Panc1 (cell line): Measurements from ENCODE around the gene NANOGP8. TPM values are rescaled to one million over a fixed set of nuclear protein-coding genes. Genes with fewer than 3 reads are reported as not detected.
"Not testable (repeated sequence)": the region's sequence is repeated elsewhere in the genome, so short reads cannot be mapped to it uniquely, and the experiment has no call there.

ENCODE experiments used
- ATAC-seq: fragments of 200-7000 bp; cut with Tn5 transposase; 2 replicates; pipeline ENCODE4 v1.9.1; 2020; ENCODE audit warnings: mild to moderate bottlenecking, moderate library complexity
- BruUV-seq: library from RNA; stranded (reverse); fragments of 400-500 nt; replicated peaks from 2 replicates; lab custom pipeline; 2021; lab: Mats Ljungman, UMichigan
- CTCF ChIA-PET: fragments of 300-600 bp; sonication (Branson Sonifier 250); formaldehyde crosslinking; loops from one replicate; lab custom pipeline; 2022; ENCODE audit warnings: antibody characterized with exemption; lab: Charles Lee
- POLR2A ChIA-PET: fragments of 300-600 bp; sonication (Branson Sonifier 250); formaldehyde crosslinking; loops from one replicate; lab custom pipeline; 2022; ENCODE audit warnings: antibody characterized with exemption; lab: Charles Lee
- DNase-seq: peaks from one replicate; pipeline ENCODE4 v3.0.0-alpha.2; 2010; ENCODE audit warnings: low read depth, low spot score
- H3K27ac ChIP-seq: 2 replicates; pipeline ENCODE4 v1.5.1; 2011; ENCODE audit warnings: mild to moderate bottlenecking, low read length, inconsistent platforms
- H3K27me3 ChIP-seq: fragments of 200-500 bp; sonication (Bioruptor generic); 2 replicates; pipeline ENCODE4 v1.6.0; 2014; ENCODE audit warnings: low read length, inconsistent platforms; ENCODE audit not compliant: control insufficient read depth, insufficient read depth
- H3K36me3 ChIP-seq: fragments of 200-500 bp; sonication (Bioruptor generic); 2 replicates; pipeline ENCODE4 v1.5.1; 2014; ENCODE audit warnings: inconsistent platforms, mild to moderate bottlenecking, low read length, moderate library complexity; ENCODE audit not compliant: control insufficient read depth, insufficient read depth
- H3K4me1 ChIP-seq: 2 replicates; pipeline ENCODE4 v1.5.1; 2011; ENCODE audit warnings: inconsistent platforms, mild to moderate bottlenecking, low read length, moderate library complexity; ENCODE audit not compliant: control insufficient read depth, insufficient read depth
- H3K4me3 ChIP-seq, 2 experiments: 2 replicates each; pipeline ENCODE4 v1.5.1; 2011 to 2012; ENCODE audit warnings: low read depth in 2 of 2, low read length in 2 of 2, mild to moderate bottlenecking in 2 of 2, inconsistent platforms in 1 of 2, moderate library complexity in 1 of 2
- H3K9me3 ChIP-seq: fragments of 200-500 bp; sonication (Bioruptor generic); 2 replicates; pipeline ENCODE4 v1.5.1; 2014; ENCODE audit warnings: low read depth, mild to moderate bottlenecking, inconsistent platforms, low read length, moderate library complexity; ENCODE audit not compliant: control insufficient read depth, insufficient read depth
- CTCF ChIP-seq: fragments of 450-650 bp; IDR thresholded peaks from 2 replicates; pipeline ENCODE4 v1.5.1; 2017; ENCODE audit warnings: mild to moderate bottlenecking
- POLR2AphosphoS5 ChIP-seq: IDR thresholded peaks from 2 replicates; pipeline ENCODE4 v1.6.1; 2012; ENCODE audit warnings: mild to moderate bottlenecking, low read depth, low read length, moderate library complexity
- SIN3A ChIP-seq: IDR thresholded peaks from 2 replicates; pipeline ENCODE4 v1.6.1; 2012; ENCODE audit warnings: low read depth, mild to moderate bottlenecking, low read length, moderate library complexity, borderline replicate concordance; ENCODE audit not compliant: insufficient read depth
- TCF7L2 ChIP-seq: IDR thresholded peaks from 2 replicates; pipeline ENCODE4 v1.6.1; 2011; ENCODE audit warnings: mild to moderate bottlenecking, low read depth, low read length, inconsistent platforms
- in situ Hi-C: cut with HindIII; loops from 2 replicates; pipeline ENCODE4 v1.10.0; 2016; ENCODE audit warnings: low sequenced_read_pairs, low pct_unique_long_range_greater_than_20kb
- intact Hi-C: fragments of 100-400 bp; cut with micrococcal nuclease; formaldehyde crosslinking; loops from one replicate; pipeline ENCODE4 v1.10.0; 2022; ENCODE audit not compliant: unreplicated experiment
- total RNA-seq: library from RNA; stranded (reverse); gene quantifications from one replicate; pipeline ENCODE4 v1.2.1, GENCODE V29; 2021; ENCODE audit not compliant: unreplicated experiment

Gene NANOGP8
- total RNA-seq, 1 experiment from 2014 or later: not detected

DNA sequence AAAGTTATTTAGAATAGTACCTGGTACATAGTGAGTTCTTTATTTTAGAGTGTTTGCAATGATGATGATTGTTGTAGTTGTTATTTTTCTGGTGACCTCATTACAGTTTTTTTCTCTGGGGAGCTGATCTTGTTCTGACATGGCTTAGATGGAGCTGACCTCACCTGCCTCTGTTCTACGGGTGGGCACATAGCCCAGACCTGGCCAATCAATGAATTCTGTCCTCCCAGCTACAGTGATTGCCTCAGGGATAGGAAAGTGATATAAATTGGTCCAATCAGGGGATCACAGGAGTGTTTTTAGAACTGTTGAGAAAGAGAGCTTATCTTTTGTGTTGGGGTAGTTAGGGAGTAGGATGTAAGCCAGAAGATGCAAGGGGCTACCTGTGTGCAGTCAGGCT is 3.2 kb upstream of the NANOGP8 start:
- Histone ChIP-seq H3K27ac (no peak overlapping the region), H3K27me3 (no peaks in the 10 kb centered on the region), H3K9me3 (no peaks in the 10 kb centered on the region), H3K36me3 (no peaks in the 10 kb centered on the region), H3K4me1 (no peaks in the 10 kb centered on the region), H3K4me3 (no peak overlapping the region)
- in situ Hi-C loops: no loop called here
- ATAC-seq (no peak), DNase-seq (no peak)
- BruUV-seq: no TSS peak
- intact Hi-C loops: no loop called here
- CTCF ChIA-PET: no interaction called here
- no peak for TF ChIP-seq POLR2AphosphoS5
- TF ChIP-seq CTCF: no peak
- no peak for TF ChIP-seq SIN3A
- no peak for TF ChIP-seq TCF7L2
- POLR2A ChIA-PET: no interaction called here

GRCh38 chr15:35087759-35088158 is 2.7 kb upstream of the NANOGP8 start:
- ChIA-PET POLR2A (no interaction called here), CTCF (no interaction called here)
- H3K27me3 ChIP-seq: no peaks in the 10 kb centered on the region
- in situ Hi-C loops: no loop called here
- intact Hi-C loops: no loop called here
- H3K27ac ChIP-seq: no peak overlapping the region
- no peaks in the 10 kb centered on the region for H3K36me3 ChIP-seq
- no peaks in the 10 kb centered on the region for H3K4me1 ChIP-seq
- no peaks in the 10 kb centered on the region for H3K9me3 ChIP-seq
- H3K4me3 ChIP-seq: no peak overlapping the region
- ATAC-seq (no peak), DNase-seq (no peak)
- no peak for TF ChIP-seq SIN3A
- TF ChIP-seq POLR2AphosphoS5: no peak
- BruUV-seq: no TSS peak

DNA sequence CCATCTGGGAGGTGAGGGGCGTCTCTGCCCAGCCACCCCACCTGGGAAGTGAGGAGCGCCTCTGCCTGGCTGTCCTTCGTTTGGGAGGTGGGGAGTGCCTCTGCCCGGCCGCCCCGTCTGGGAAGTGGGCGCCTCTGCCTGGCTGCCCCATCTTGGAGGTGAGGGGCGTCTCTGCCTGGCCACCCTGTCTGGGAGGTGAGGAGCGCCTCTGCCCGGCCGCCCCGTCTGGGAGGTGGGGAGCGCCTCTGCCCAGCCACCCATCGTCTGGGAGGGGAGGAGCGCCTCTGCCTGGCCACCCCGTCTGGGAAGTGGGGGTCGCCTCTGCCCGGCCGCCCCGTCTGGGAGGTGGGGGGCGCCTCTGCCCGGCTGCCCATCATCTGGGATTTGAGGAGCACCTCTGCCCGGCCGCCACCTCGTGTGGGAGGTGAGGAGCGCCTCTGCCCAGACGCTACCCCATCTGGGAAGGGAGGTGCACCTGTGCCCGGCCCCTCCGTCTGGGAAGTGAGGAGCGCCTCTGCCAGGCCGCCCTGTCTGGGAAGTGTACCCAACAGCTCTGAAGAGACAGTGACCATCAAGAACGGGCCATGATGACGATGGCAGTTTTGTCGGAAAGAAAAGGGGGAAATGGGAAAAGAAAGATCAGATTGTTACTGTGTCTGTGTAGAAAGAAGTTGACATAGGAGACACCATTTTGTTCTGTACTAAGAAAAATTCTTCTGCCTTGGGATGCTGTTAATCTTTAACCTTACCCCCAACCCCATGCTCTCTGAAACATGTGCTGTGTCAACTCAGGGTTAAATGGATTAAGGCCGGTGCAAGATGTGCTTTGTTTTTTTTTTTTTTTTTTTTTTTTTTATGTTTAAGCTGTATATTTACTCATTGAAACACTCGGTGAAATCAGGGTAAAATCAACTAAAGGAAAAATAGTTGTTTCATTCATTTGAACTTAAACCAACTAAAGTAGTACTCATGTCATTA is 2.4 kb downstream of the NANOGP8 start:
- POLR2A ChIA-PET, H3K27me3 ChIP-seq, H3K36me3 ChIP-seq, ATAC-seq, H3K4me1 ChIP-seq, CTCF ChIA-PET, intact Hi-C loops, DNase-seq, H3K4me3 ChIP-seq, BruUV-seq, H3K9me3 ChIP-seq, H3K27ac ChIP-seq, in situ Hi-C loops: not testable (repeated sequence)

DNA sequence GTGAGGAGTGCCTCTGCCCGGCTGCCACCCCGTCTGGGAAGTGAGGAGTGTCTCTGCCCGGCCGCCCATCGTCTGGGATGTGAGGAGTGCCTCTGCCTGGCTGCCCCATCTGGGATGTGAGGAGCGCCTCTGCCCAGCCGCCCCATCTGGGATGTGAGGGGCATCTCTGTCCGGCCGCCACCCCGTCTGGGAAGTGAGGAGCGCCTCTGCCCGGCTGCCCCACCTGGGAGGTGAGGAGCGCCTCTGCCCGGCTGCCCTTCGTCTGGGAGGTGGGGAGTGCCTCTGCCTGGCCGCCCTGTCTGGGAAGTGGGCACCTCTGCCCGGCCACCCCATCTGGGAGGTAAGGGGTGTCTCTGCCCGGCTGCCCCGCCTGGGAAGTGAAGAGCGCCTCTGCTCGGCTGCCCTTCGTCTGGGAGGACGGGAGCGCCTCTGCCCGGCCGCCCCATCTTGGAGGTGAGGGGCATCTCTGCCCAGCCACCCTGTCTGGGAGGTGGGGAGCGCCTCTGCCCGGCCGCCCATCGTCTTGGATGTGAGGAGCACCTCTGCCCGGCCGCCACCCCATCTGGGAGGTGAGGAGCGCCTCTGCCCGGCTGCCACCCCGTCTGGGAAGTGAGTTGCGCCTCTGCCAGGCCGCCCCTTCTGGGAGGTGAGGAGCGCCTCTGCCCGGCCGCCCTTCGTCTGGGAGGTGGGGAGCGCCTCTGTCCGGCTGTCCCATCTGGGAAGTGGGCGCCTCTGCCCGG is 3.3 kb downstream of the NANOGP8 start:
- POLR2A ChIA-PET, H3K27ac ChIP-seq, H3K27me3 ChIP-seq, H3K9me3 ChIP-seq, H3K4me3 ChIP-seq, H3K4me1 ChIP-seq, BruUV-seq, DNase-seq, H3K36me3 ChIP-seq, CTCF ChIA-PET, ATAC-seq, intact Hi-C loops, in situ Hi-C loops: not testable (repeated sequence)
